MCF 10A (cell line): Measurements from ENCODE around the gene CLPSL2. TPM values are rescaled to one million over a fixed set of nuclear protein-coding genes. Genes with fewer than 3 reads are reported as not detected.
A peak's percentile ranks its signal among the peaks of the same experiment; 100 is the strongest.

Experiments
- BruUV-seq: library from RNA; stranded (reverse); fragments of 400-500 nt; replicated peaks from 2 replicates; lab custom pipeline; 2021; lab: Mats Ljungman, UMichigan
- CTCF ChIA-PET: fragments of 300-600 bp; sonication (Branson Sonifier 250); formaldehyde crosslinking; extraction: SDS; loops from one replicate; lab custom pipeline; 2021; ENCODE audit warnings: antibody characterized with exemption, inconsistent platforms; lab: Yijun Ruan, JAX
- POLR2A ChIA-PET: fragments of 300-600, 350-650 bp; sonication (Branson Sonifier 250); formaldehyde crosslinking; extraction: SDS; loops from one replicate; lab custom pipeline; 2020; ENCODE audit warnings: antibody characterized with exemption, inconsistent platforms; lab: Yijun Ruan, JAX
- DNase-seq: peaks from one replicate; pipeline ENCODE4 v3.0.0-alpha.2; 2018; ENCODE audit not compliant: unreplicated experiment
- H3K27ac Mint-ChIP-seq: one replicate; pipeline ENCODE4 v1.8.0; 2022; ENCODE audit warnings: mild to moderate bottlenecking, low read depth, mixed read lengths; ENCODE audit not compliant: unreplicated experiment
- H3K27me3 Mint-ChIP-seq: one replicate; pipeline ENCODE4 v1.8.0; 2022; ENCODE audit warnings: mixed read lengths; ENCODE audit not compliant: insufficient read depth, unreplicated experiment
- H3K36me3 Mint-ChIP-seq: one replicate; pipeline ENCODE4 v1.8.0; 2022; ENCODE audit warnings: mild to moderate bottlenecking, moderate library complexity, mixed read lengths; ENCODE audit not compliant: insufficient read depth, unreplicated experiment
- H3K4me1 Mint-ChIP-seq: one replicate; pipeline ENCODE4 v1.8.0; 2022; ENCODE audit warnings: mixed read lengths; ENCODE audit not compliant: insufficient read depth, unreplicated experiment
- H3K4me3 Mint-ChIP-seq: one replicate; pipeline ENCODE4 v1.8.0; 2022; ENCODE audit warnings: mild to moderate bottlenecking, moderate library complexity, mixed read lengths; ENCODE audit not compliant: unreplicated experiment
- H3K9me3 Mint-ChIP-seq: one replicate; pipeline ENCODE4 v1.8.0; 2022; ENCODE audit warnings: mixed read lengths; ENCODE audit not compliant: unreplicated experiment
- intact Hi-C: fragments of 100-400 bp; cut with micrococcal nuclease; formaldehyde crosslinking; loops from 2 replicates; pipeline ENCODE4 v1.14.1; 2022
- total RNA-seq: library from RNA; stranded (reverse); gene quantifications from 2 replicates; pipeline ENCODE4 v1.2.3, GENCODE V29; 2022
- TF ChIP-seq, protein P1 (sequence below): fragments of 200-600 bp; IDR thresholded peaks from one replicate; pipeline ENCODE4 v1.8.0; 2022; ENCODE audit warnings: antibody characterized with exemption, mild to moderate bottlenecking; ENCODE audit not compliant: unreplicated experiment

CLPSL2 gene
- total RNA-seq, 1 experiment from 2014 or later = not detected

DNA sequence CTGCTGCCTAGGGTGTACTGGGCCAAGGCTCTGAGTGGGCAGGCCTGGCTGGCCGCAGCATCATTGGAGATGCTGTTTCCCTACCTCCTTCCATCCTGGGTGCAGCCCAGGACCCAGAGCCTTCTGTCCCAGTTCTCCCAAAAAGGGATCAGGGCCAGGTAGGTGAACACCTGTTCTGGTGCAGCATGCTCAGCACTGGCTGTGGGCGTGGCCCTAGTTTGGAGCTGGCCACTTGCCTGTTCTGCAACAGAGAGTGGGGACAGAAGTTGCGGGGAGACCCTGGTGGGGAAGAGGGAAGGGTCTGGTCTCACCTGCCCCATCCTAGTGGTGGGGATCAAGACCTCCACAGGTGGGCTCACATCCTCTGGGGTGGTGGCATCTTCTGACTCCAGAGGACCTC is 40.9 kb upstream of the CLPSL2 start:
- ChIA-PET CTCF (interaction anchor here (0.6 to 5.7 kb wide), 21 partner anchors 54 to 213 kb away, joined by 3 to 90 read pairs (median 7); no protein-coding TSS in a partner anchor), POLR2A (interaction anchor here (0.8 to 17.8 kb wide), 12 partner anchors 8 to 215 kb away, joined by 3 to 1351 read pairs (median 10); partner anchors contain the start of genes FKBP5 and SRPK1)
- Mint-ChIP-seq H3K36me3 (no peaks in the 10 kb centered on the region), H3K4me3 (no peak overlapping the region), H3K27me3 (no peaks in the 10 kb centered on the region), H3K9me3 (no peaks in the 10 kb centered on the region), H3K4me1 (peaks cover 40% of the 10 kb centered on the region), H3K27ac (no peak overlapping the region)
- TF ChIP-seq, protein P1, sequence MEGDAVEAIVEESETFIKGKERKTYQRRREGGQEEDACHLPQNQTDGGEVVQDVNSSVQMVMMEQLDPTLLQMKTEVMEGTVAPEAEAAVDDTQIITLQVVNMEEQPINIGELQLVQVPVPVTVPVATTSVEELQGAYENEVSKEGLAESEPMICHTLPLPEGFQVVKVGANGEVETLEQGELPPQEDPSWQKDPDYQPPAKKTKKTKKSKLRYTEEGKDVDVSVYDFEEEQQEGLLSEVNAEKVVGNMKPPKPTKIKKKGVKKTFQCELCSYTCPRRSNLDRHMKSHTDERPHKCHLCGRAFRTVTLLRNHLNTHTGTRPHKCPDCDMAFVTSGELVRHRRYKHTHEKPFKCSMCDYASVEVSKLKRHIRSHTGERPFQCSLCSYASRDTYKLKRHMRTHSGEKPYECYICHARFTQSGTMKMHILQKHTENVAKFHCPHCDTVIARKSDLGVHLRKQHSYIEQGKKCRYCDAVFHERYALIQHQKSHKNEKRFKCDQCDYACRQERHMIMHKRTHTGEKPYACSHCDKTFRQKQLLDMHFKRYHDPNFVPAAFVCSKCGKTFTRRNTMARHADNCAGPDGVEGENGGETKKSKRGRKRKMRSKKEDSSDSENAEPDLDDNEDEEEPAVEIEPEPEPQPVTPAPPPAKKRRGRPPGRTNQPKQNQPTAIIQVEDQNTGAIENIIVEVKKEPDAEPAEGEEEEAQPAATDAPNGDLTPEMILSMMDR = no peak
- no TSS peak for BruUV-seq
- intact Hi-C loops = loop anchor here (5.0 to 10.0 kb wide), 2 partner anchors 168 to 219 kb away; no protein-coding TSS in a partner anchor
- DNase-seq = no peak

DNA sequence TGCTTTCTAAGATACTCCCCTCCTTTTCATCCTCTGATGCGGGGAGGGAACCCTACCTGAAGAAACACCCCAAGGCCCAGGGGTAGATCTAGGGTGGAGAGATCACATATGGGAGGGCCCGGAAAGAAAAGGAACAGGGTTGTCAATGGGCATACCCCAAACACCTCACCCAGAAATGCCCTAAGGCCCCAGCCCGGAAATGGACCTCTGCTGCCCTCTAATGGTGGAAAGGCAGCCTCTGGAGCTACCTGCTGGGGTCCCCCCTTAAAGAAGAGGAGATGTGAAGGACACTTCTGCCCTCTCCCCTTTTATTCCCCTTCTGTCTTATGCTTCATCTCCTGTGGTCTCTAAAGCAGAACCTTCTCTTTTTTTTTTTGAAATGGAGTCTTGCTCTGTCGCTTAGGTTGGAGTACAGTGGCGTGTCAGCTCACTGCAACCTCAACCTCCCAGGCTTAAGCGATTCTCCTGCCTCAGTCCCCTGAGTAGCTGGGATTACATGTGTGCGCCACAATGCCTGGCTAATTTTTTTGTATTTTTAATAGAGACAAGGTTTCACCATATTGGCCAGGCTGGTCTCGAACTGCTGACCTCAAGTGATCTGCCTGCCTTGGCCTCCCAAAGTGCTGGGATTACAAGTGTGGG is 40.0 kb upstream of the CLPSL2 start:
- no TSS peak for BruUV-seq
- ChIA-PET CTCF (interaction anchor here (0.5 to 5.7 kb wide), 48 partner anchors 9 to 441 kb away, joined by 3 to 90 read pairs (median 4); partner anchors contain the start of genes DEF6 and PPARD), POLR2A (interaction anchor here (0.6 to 17.8 kb wide), 20 partner anchors 9 to 268 kb away, joined by 3 to 1351 read pairs (median 6); partner anchors contain the start of genes FKBP5, RPL10A and SRPK1)
- TF ChIP-seq, protein P1 = peak; percentile 97
- peak; percentile 82 for DNase-seq
- no peak overlapping the region for H3K4me3 Mint-ChIP-seq
- H3K36me3 Mint-ChIP-seq = no peaks in the 10 kb centered on the region
- peaks cover 40% of the 10 kb centered on the region for H3K4me1 Mint-ChIP-seq
- H3K27ac Mint-ChIP-seq = no peak overlapping the region
- H3K27me3 Mint-ChIP-seq = no peaks in the 10 kb centered on the region
- intact Hi-C loops = loop anchor here (2.0 to 10.0 kb wide), 4 partner anchors 169 to 438 kb away; partner anchors contain the start of gene RPL10A
- H3K9me3 Mint-ChIP-seq = no peaks in the 10 kb centered on the region

DNA sequence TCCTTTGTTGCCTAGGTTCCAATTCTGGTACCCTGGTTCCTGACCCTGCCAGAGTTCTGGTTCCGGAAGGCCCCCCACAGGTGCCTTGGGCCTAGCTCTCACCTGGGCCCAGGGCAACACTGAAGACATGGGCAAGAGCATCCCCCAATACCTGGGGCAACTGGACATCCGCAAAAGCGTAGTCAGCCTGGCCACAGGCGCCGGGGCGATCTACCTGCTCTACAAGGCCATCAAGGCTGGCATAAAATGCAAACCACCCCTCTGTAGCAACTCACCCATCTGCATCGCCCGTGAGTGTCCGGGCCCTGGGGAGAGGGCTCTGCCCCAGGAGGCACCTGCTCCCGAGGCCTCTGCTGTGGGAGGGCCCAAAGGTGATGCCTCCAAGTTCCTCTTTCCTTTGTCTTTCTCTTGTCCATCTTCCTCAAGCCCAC is 39.4 kb upstream of the CLPSL2 start, which contains the start of gene ARMC12:
TSS of gene ARMC12 (plus strand) at position 51 of the 431 bp plus-strand sequence. CDS start at position 128, 77 bp downstream.
- H3K4me3 Mint-ChIP-seq = no peak within 1 kb of the TSS
- H3K9me3 Mint-ChIP-seq = no peaks in the 10 kb centered on the region
- BruUV-seq = no TSS peak
- POLR2A ChIA-PET = interaction anchor here (0.6 to 17.8 kb wide), 19 partner anchors 9 to 267 kb away, joined by 3 to 1351 read pairs (median 7); partner anchors contain the start of gene FKBP5
- DNase-seq = no peak
- CTCF ChIA-PET = interaction anchor here (0.5 to 5.7 kb wide), 52 partner anchors 9 to 441 kb away, joined by 3 to 90 read pairs (median 4); partner anchors contain the start of genes DEF6 and PPARD
- TF ChIP-seq, protein P1 = no peak
- H3K27ac Mint-ChIP-seq = no peak within 1 kb of the TSS
- no peaks in the 10 kb centered on the region for H3K36me3 Mint-ChIP-seq
- no peaks in the 10 kb centered on the region for H3K27me3 Mint-ChIP-seq
- intact Hi-C loops = loop anchor here (1.0 to 10.0 kb wide), 6 partner anchors 153 to 438 kb away; partner anchors contain the start of gene RPL10A
- peaks cover 40% of the 10 kb centered on the region for H3K4me1 Mint-ChIP-seq
